ENCODE measurements around the gene EDNRB. TPM values are rescaled to one million over a fixed set of nuclear protein-coding genes. Genes with fewer than 3 reads are reported as not detected.

Gene EDNRB
- total RNA-seq, result 0.23 and 1.8 TPM in 2 replicates

GRCh38 chr13:77918391-77919245, at the start of gene EDNRB:
TSS of gene EDNRB (minus strand) at chr13:77918831. CDS start at chr13:77918573, 258 bp downstream.

Other genes with a start within 250 kb of the EDNRB start
- gene SLAIN1, start 221.1 kb downstream of the EDNRB start, total RNA-seq, result 0.30 and 0.65 TPM in 2 replicates

All from smooth muscle cell of the umbilical artery (primary cell).